H1 (cell line): ENCODE data around the gene SLC6A18. TPM values are rescaled to one million over a fixed set of nuclear protein-coding genes. Genes with fewer than 3 reads are reported as not detected.

Source experiments
- MAX ChIP-seq: IDR thresholded peaks from 2 replicates; pipeline ENCODE4 v1.6.1; 2012; ENCODE audit warnings: inconsistent platforms
- polyA plus RNA-seq, 7 experiments: library from polyadenylated mRNA; depleted of rRNA in 3 of 7; stranded (reverse) in 5 of 7; unstranded in 2 of 7; fragments of >200 nt in 5 of 7; fragments of 200-250 nt in 2 of 7; gene quantifications; 1 replicate in 5 of 7; 2 replicates in 1 of 7; 4 replicates in 1 of 7; pipeline versions ENCODE4 v1.2.1 to v1.2.3, GENCODE V29; 2011 to 2013; ENCODE audit warnings: missing spikeins in 2 of 7, mixed read lengths in 2 of 7
- total RNA-seq: library from RNA; stranded (reverse); fragmentation: NEBNext Ultra II Directional; extraction: Animal tissue kit (Norgen Biotek cat#: 25700); gene quantifications from 2 replicates; pipeline ENCODE4 v1.2.1, GENCODE V29; 2021

Gene SLC6A18
- total and polyA plus RNA-seq, 2 of the 8 experiments (the other 6 are each of a cell fraction or from before 2014, with no cell fraction given): not detected

- no peak for TF ChIP-seq MAX
These were observed 66.5 kb downstream of the SLC6A18 start (continued) for GRCh38 chr5:1291611-1292080.
